Bronchial epithelial cell (primary cell): ENCODE data around the gene RBM20. TPM values are rescaled to one million over a fixed set of nuclear protein-coding genes. Genes with fewer than 3 reads are reported as not detected.

ENCODE experiments used
- DNase-seq: peaks from one replicate; pipeline ENCODE4 v3.0.0-alpha.2; 2010; ENCODE audit warnings: low read depth
- FAIRE-seq: peaks from 2 replicates; lab custom pipeline; 2011; peaks lifted over from hg19 to GRCh38; lab: Jason Lieb, UNC
- H3K27me3 ChIP-seq: 2 replicates; pipeline ENCODE4 v1.5.1; 2011; ENCODE audit warnings: low read length; ENCODE audit not compliant: control insufficient read depth, insufficient read depth
- H3K36me3 ChIP-seq: 2 replicates; pipeline ENCODE4 v1.5.1; 2011; ENCODE audit warnings: low read length; ENCODE audit not compliant: control insufficient read depth, insufficient read depth
- H3K4me3 ChIP-seq: 2 replicates; pipeline ENCODE4 v1.5.1; 2011; ENCODE audit warnings: mild to moderate bottlenecking, low read depth, low read length, control low read depth
- total RNA-seq: library from RNA; depleted of rRNA; stranded (reverse); fragments of >200 nt; gene quantifications from 2 replicates; pipeline ENCODE4 v1.2.1, GENCODE V29; 2014
- TF ChIP-seq, protein P1 (sequence below): IDR thresholded peaks from 2 replicates; pipeline ENCODE4 v1.5.1; 2011; ENCODE audit warnings: mild to moderate bottlenecking, moderate library complexity, low read length, control low read depth, inconsistent platforms; ENCODE audit not compliant: insufficient read depth, severe bottlenecking

RBM20 gene
- total RNA-seq, 1 donor from 2014 or later, result not detected

- Histone ChIP-seq H3K36me3 (no peaks in the 10 kb centered on the region), H3K27me3 (peaks cover 2% of the 10 kb centered on the region), H3K4me3 (no peak overlapping the region)
- FAIRE-seq (no peak), DNase-seq (no peak)
- TF ChIP-seq, protein P1, sequence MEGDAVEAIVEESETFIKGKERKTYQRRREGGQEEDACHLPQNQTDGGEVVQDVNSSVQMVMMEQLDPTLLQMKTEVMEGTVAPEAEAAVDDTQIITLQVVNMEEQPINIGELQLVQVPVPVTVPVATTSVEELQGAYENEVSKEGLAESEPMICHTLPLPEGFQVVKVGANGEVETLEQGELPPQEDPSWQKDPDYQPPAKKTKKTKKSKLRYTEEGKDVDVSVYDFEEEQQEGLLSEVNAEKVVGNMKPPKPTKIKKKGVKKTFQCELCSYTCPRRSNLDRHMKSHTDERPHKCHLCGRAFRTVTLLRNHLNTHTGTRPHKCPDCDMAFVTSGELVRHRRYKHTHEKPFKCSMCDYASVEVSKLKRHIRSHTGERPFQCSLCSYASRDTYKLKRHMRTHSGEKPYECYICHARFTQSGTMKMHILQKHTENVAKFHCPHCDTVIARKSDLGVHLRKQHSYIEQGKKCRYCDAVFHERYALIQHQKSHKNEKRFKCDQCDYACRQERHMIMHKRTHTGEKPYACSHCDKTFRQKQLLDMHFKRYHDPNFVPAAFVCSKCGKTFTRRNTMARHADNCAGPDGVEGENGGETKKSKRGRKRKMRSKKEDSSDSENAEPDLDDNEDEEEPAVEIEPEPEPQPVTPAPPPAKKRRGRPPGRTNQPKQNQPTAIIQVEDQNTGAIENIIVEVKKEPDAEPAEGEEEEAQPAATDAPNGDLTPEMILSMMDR, result no peak
These were observed 47.0 kb downstream of the RBM20 start for GRCh38 chr10:110691139-110691538.

DNA sequence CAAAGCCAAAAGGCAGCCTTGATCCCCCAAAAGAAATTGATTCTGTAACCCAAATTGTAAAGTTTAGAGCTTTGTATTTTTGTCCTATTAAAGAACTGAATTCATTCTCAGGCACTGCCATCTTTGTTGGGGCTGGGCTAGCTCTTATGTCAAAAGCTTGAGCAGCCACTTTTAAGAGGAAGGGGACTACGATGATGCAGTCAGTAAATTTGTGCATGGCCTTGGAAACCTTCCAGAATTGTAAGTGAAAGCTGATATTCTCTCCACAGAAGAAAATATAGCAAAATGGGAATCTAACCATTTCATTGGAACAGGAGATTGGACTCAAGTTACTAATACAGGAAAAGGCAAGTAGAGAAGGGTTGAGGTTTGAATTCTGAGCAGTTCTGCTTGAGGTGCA is 50.1 kb downstream of the RBM20 start:
- Histone ChIP-seq H3K27me3 (peaks cover 3% of the 10 kb centered on the region), H3K4me3 (no peak overlapping the region), H3K36me3 (no peaks in the 10 kb centered on the region)
- TF ChIP-seq, protein P1, result no peak
- DNase-seq (no peak), FAIRE-seq (no peak)

DNA sequence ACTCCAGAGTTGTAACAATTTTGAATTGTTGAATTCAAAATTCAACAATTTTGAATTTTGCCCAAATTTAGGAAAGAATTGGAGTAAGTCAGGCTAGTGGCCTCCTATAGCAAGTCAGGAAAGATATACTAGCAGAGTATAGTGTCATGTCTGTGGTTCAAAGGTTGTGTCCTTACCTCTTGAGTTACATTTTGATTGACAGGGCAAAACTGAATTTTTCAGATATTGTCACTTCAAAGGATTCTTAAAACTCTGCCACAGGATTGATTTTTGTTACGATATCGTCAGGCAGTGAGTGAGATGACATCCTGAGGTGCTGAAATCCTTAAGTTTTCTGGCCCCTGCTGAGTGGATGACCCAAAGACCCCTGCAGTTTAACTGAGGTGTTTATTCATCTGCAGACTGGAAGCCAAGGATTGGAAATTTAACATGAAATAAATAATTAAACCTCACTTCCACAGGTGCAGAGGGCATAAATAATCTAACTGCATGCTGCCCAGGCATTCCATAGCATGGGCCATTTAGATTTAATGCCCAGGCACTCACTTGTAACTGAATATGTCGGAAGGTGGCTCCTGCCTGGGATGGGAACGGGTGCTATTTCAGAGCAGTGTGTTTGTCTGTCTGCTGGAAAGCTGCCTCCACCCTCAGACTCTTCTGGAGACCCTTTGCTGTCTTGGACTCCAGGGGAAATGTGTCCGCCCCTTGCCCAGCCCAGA is 50.8 kb downstream of the RBM20 start:
- DNase-seq (no peak), FAIRE-seq (no peak)
- TF ChIP-seq, protein P1, result no peak
- Histone ChIP-seq H3K27me3 (peaks cover 3% of the 10 kb centered on the region), H3K36me3 (no peaks in the 10 kb centered on the region), H3K4me3 (no peak overlapping the region)

DNA sequence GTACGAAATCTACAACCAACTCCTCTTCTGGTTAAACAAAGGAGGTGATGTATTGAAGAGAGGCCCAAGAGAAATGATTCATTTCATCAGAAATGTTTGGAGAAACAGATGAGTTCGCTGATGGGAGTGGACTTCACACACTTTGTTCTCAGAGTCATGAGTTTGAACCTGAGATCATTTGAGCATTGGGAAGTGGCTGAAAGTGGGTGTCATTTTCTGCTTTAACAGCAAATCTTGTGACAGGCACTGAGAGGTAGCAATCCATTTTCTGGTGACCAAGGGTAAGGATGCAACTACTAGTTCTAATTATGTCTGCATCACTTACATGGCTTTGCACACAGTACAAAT is 51.4 kb downstream of the RBM20 start:
- TF ChIP-seq, protein P1, result no peak
- Histone ChIP-seq H3K4me3 (no peak overlapping the region), H3K36me3 (no peaks in the 10 kb centered on the region), H3K27me3 (peaks cover 3% of the 10 kb centered on the region)
- FAIRE-seq (no peak), DNase-seq (no peak)

DNA sequence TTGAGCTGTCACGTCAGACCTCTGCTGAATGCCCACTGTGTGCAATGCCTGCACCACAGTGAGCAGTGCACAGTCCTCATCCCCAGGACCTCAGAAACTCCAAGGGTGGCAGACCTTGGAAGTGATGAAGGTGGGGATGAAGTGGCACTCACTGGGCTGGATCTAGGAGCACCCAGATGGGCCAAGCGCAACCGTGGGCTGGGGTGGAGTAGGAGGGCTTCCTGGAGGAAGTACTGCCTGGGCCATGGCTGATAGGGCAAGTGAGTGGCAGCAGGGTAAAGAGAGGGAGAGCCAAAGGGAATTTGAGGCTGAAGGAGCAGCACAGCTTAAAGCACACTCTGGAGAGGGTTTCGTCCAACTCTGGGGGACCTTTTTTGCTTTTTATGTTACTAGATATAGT is 52.3 kb downstream of the RBM20 start:
- FAIRE-seq, result no peak
- TF ChIP-seq, protein P1, result no peak
- H3K36me3 ChIP-seq, result no peaks in the 10 kb centered on the region
- peaks cover 3% of the 10 kb centered on the region for H3K27me3 ChIP-seq
- no peak overlapping the region for H3K4me3 ChIP-seq
- DNase-seq, result no peak

DNA sequence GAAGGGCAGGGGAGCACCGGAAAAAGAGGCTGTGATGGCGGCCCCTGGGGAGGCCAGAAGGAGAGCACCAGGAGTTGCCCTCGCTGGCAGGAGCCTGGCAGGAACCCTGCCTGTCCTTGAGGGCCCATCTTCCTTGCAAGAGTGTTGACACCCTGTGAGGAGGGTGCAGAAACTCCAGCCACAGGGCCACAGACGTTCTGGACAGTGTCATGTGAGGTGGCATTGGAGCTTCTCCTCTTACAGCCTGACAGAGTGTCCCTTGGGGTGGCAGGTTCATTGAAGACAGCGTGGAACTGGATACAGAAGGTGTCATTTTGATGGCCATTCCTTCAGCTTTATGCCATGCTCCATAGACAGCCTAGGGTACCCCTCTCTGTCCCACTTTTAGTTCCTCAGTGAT is 54.2 kb downstream of the RBM20 start:
- H3K27me3 ChIP-seq, result peaks cover 3% of the 10 kb centered on the region
- H3K36me3 ChIP-seq, result no peaks in the 10 kb centered on the region
- no peak overlapping the region for H3K4me3 ChIP-seq
- DNase-seq, result no peak
- FAIRE-seq, result no peak
- TF ChIP-seq, protein P1, result no peak
